NAMALWA (cell line): Measurements from ENCODE around the gene ROS1.

Experiments
- DNase-seq: peaks from one replicate; pipeline ENCODE4 v3.0.0-alpha.2; 2015; ENCODE audit warnings: low spot score

Gene ROS1

DNA sequence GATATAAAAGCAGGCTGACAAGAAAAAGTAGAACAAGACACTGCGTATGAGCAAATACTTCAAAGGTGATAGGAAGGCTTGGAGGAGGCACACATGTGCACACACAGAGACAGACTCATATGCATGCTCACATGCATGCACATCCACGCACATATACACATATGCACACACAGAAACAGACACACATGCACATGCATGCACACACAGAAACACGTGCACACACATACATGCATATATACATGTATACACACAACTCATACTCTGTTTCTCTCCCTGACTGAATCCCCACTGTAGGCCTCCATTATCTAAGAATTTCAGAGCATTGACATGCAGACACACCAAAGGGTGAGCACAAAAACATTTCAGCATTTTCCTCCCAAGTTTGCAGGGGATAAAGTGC is 116.7 kb downstream of the ROS1 start:
- no peak for DNase-seq

DNA sequence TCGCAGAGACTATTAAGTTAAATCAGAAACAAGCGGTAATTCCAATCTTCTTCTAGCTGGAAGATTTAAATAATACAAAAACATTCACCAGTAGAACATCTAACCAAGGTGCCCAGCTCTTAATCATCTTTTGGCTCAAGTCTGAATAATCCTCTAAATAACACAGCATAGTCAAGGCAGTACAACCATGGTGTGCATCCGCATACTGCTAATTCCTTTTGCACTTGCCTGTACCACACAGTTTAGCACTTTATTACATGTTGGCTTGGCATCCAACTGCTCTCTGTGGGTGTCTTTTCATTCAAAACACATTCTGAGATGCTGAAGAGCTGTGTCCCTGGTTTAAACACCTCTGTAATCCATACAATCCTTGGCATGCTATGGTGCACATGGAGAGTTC is 118.1 kb downstream of the ROS1 start:
- no peak for DNase-seq

DNA sequence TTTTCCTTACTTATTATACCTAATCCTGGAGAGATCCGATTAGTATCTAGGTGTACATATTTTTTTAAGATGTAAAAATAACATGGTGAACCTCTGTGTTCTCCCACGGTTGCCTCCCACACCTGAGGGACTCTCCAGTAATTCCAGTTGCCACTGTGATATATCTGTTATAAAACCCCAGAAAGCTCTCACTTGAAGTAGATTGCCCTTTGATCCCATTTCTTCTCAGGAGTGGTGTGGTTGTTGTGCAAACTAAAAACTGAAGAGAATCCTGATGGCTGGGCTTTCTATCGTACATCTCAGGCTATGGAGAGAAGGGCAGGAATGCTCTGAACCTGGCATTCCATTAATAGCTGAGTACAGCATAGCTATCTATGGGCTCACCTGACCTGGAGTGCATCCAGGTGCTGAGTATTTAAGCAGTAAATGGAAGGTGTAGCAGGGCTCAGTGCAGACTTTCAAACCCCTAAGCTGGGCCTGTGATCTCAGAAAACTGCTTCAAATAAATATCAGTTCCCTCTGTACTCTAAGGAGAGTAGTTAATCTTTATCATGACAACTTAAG is 119.4 kb downstream of the ROS1 start:
- no peak for DNase-seq

DNA sequence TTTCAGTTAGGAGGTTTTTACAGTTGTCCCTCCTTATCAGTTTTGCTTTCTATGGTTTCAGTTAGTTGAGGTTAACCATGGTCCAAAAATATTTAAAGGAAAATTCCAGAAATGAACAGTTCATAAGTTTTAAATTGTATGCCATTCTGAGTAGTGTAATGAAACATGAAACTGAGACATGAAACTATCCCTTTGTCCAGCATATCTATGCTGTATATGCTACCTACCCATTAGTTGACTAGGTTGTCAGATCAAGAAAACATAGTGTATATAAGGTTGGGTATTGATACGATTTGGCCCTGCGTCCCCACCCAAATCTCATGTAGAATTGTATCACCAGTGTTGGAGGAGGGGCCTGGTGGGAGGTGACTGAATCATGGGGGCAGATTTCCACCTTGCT is 121.3 kb downstream of the ROS1 start:
- no peak for DNase-seq

DNA sequence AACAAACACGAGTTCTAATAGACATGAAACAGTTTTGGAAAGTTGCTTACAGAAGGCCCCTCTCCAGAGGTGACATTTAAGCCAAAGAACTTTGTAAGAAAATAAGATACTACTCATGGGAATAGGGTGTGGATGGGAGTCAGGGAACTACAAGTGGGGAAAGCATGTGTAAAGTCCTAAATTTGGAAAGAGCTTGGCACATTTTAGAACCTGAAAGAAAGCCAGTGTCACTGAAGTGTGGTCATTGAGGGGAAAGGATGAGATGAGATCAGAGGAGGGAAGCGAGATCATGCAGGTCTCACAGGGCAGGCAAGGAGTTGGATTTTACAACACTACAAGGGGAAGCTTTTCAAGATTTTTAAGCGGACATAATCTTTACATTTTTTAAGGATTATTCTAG is 122.4 kb downstream of the ROS1 start:
- DNase-seq: no peak

DNA sequence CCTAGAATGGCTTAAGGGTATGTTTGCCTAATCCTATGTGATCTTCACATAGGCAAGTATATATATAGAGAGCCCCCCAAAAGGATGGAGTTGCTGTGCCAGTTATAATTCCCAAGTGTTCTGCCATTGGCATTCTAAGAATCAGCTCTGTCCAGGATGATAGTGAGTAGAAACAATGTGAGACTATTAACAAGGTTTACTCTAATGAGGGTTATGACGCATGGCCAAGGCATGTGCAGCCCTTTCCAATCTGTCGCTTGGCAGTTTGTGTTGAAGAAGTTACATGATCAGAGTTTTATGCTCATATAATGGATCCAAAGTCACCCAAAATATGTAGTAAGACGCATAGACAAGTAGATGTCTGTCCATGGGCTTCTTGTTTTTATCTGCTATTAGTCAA is 126.8 kb downstream of the ROS1 start:
- no peak for DNase-seq

DNA sequence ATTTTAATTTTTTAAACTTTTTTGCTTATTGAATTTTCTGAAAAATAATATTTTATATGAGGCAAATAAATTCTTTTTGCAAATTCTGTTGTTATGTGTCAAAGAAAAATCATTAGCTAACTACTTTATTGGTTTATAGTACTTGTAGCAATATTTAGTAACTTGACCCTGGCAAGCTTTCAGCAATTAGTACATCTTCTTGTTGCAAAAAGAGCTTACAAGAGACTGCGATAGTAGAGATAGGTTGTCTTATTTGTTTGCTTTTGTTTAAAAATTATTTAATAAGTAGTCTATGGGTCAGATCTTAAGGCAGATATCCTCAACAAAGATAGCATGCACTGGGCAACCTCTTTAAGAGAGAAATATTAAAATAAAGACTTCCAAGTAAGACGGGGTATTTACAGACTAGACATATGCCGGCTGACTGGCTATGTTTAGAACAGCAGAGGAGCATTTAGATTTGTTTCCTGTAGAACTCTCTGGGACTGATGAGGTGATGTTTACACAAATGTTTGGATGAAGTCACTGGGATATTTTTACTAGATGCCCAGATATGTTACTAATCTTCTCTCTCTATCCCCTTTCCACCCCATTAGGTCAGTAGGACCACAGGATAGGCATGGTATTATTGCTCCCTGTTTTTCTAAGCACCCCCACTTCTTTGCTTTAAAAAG is 135.4 kb downstream of the ROS1 start:
- DNase-seq: no peak

DNA sequence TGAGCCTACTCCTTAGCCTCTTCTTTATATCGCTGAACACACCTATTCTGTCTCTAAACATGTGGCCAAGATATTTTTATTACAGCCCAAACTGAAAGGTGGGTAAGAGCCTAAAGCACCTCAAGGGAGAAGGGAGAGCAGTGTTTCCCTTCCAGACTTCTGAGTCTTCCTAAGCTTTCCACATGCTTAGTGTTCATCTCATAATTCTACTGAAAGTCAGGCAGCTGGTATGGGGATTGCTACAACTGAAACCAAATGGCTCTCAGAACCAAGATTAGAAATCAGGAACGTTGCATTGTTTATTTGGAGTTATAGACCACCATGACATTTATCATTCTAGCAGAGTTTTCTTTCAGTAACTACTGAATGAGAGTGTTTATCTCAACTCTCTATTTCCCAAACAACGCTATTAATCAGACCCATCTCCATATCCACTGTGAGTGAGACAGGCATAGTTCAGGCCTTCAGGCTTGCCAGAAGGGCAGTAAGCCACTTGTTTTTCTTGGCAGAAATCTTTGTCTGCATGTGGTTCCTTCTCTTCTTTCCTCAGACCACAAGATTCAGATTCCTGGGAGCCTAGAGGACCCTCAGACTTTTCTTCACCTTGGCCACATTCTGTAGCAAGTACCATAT is 137.5 kb downstream of the ROS1 start:
- DNase-seq: no peak

DNA sequence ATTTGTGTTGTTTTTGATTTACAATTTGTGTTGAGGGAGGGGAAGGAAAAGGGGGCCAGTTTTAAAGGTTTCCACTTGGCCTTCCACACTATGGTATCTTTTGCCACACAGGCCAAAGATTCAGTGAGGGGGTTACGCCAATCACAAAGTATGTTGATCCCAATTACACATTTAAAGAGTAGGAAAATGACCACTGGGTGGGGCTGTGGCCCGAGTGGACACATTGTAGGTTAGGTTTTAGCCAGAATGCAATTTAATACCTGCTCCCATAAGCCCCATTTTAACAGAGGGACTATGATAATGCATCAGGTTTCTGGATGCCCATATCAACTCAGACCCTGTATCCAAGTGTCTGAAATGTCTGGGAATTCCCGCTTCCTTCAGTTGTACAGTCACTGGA is 144.8 kb downstream of the ROS1 start:
- DNase-seq: peak; percentile 10

DNA sequence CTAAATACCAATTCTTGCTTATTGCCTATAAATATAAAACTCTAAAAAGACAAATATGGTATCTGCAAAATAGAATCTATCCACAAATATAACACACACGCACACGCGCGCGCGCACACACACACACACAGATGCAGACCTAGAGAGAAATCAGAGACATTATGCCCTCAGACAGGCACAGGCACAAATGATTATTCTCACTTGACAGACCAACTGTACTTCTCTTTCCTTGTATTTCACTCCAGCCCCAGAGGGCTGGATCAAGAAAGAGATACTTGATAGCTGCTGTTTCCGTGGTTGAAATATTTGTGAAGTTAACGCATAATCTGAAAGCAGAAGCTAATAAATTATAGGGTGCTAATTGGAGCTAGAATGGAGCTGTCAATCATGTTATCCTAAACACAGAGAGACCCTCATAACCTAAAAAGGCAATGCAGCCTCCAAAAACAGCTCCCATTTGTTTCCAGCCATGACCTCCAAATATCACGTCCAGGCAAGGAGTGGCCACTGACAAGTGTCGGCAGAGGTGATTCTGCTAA is 148.9 kb downstream of the ROS1 start:
- DNase-seq: no peak

DNA sequence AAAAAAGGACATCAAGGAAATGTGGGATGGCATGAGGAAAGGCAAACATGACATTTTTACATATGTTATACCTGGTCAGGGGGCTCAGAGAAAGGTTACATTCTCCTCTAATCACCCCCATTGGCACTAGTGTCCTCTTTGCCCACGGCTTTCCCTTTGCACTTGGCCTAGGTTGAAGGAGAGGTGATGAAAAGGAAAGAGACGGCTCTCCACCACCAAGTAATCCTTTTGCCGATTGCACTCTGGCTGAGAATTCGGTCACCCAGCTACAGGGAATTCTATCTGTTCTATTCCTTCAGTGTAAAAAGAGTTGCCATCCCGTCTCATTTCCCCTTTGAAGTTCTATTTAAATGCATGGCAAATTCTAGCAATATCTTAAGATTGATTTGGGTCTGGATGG is 150.0 kb downstream of the ROS1 start:
- no peak for DNase-seq

DNA sequence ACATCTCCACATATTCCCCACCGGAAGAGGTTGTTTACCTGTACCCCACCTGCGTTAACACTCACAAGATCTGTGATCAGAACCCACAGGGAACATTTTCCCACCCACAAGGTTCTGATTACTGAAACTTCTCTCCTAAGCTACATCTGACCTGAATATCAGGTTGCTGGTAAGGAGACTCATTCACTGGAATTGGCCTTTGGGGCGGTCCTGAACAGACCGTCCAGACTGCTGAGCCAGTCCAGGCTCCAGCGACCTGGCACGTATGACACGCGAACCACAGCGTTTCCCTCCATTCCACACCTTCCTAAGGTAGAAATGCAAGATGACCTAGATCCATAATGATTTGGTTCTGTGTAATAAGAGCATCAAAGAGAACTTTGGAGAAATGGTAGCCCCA is 150.5 kb downstream of the ROS1 start:
- DNase-seq: no peak

DNA sequence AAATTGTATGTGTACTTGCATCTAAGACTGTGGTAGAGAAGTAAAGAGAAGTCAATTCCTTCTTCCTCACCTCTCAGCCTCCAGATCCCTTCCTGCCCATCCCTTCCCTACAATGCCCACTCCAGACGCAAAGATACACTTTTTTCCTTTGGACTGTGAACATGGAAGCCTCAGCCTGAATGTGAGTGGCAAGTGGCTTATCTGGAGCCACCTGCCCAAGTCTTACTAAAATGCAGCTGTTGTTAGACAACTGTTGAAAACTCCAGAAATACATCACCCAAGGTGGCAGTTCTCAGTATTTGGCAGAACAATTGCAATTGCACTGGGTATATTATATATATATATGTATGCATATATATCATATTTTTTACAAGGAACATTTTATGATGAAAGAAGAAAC is 152.9 kb downstream of the ROS1 start:
- DNase-seq: no peak

DNA sequence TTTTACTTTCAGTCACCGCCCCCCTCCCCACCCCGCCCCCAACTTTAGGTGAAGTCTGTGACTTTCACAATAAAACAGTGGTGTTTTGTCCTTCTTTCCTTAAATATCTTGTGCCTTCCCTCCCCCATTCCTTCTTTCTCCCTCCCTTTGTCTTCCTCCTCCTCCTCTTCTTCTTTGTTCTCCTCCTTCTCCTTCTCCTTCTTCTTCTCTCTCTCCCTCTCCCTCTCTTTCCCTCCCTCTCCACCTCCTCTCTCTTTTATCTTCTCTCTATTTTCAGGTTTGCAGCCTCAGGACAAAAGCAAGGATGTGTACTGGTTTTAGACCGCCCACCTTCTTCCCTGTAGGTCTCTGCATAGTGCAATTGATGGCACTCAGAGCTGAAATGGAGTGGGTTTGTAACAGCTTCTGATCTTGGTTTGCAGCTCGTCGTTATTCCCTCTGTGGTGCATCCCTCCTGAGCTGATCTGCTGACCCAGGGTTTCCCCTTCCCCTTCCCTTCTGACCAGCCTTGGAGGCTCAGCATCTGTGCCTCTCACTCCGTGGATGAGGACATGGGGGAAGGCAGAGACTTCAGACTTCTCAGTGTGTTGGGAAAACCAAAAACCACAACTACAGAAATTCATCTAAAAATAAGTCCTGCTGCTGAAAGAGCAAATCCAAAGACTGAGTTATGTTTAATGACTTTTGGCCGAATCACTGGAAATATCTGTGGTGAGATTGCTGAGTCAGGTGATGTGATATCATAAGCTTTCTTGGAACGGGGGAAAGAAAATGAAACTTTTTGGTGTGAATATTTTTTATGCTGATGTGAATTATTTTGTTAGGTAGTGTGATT is 153.5 kb downstream of the ROS1 start:
- DNase-seq: no peak

DNA sequence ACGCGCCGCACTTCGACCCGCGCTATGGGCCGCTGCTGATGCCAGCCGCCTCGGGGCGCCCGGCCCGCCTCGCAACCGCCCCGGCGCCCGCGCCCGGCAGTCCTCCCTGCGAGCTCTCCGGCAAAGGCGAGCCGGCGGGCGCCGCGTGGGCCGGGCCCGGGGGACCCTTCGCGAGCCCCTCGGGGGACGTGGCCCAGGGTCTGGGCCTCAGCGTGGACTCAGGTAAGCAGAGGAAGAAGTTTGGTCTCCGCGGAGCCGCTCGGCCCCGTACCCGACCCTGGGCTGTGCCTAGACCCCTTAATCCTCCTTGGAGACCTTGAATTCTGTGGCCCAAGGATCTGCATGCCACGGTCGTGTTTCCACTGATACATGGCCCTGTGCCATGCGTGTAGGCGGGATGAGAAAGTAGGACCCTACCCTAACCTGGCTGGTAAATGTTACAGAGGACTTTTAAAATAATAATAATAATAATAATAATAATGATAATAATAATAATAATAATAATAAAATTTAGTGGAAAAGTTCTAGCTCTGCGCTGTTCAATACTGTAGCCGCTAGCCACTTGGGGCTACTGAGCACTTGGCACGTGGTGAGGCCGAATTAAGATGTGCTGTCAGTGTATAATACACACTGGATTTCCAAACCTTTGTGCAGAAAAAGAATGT is 154.8 kb downstream of the ROS1 start:
- DNase-seq: no peak

DNA sequence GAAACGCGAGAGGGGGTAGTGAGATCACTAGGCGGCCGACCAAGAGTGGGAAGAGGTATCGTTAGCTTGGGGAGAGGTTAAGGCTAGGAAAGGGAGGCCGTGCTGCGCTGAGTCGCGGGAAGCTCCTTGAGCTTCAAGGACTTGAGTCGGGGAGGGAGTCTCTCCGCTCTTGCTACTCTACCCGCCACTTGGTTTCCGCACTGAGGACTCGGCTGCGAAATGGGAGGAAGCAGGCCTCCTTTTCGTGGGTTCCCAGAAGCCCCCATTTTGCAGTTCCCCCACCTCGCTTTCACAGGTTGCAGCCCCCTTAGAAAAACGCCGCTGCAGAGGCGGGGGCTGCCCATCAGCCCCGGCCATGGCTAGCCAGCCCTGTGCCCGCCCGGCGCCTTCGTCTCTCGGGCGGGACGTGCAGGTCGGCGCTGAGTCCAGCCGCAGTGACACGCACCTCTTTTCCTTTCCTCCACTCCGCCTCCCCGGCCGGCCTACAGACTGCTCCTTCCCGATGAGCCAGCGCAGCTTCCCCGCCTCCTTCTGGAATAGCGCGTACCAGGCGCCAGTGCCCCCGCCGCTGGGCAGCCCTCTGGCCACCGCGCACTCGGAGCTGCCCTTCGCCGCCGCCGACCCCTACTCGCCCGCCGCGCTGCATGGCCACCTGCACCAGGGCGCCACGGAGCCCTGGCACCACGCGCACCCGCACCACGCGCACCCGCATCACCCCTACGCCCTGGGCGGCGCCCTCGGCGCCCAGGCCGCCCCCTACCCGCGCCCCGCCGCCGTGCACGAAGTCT is 155.5 kb downstream of the ROS1 start:
- no peak for DNase-seq

DNA sequence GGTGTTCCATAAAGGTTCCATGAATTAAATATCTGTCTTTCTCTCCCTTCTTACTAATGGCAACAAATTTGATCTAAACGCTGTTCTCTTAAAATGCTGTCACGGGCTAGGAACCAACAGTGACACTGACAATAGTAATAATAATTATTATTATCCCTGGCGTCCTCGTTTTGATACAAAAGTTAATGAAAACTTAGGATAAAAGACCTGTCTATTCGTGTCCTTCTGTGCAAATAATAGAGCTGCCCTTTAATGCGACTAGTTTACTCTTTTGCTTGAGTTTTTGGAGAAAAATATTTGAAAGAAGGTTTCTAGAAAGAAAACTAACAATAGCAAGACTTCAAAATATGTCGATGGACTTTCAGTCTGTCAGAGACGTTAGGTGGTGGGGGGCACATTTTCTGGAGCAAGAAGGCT is 156.1 kb downstream of the ROS1 start:
- DNase-seq: no peak

DNA sequence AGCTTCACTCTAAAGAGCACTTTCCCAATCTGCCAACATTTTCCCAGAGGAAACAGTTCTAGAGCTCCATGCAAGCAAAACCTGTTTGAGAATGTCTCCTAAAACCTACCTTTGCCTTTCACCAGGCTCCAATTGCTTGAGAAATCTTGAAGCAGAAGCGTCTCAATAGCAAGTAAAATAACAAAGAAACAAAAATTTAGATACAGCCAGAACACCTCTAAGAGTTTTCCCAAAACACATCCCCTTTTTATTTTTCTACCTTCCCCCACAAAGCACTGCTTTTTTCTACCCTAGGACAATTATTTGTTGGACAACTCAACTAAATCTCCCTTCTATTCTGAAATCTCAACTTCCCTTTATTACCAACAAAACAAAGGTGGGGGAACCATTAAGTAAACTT is 156.8 kb downstream of the ROS1 start:
- no peak for DNase-seq

DNA sequence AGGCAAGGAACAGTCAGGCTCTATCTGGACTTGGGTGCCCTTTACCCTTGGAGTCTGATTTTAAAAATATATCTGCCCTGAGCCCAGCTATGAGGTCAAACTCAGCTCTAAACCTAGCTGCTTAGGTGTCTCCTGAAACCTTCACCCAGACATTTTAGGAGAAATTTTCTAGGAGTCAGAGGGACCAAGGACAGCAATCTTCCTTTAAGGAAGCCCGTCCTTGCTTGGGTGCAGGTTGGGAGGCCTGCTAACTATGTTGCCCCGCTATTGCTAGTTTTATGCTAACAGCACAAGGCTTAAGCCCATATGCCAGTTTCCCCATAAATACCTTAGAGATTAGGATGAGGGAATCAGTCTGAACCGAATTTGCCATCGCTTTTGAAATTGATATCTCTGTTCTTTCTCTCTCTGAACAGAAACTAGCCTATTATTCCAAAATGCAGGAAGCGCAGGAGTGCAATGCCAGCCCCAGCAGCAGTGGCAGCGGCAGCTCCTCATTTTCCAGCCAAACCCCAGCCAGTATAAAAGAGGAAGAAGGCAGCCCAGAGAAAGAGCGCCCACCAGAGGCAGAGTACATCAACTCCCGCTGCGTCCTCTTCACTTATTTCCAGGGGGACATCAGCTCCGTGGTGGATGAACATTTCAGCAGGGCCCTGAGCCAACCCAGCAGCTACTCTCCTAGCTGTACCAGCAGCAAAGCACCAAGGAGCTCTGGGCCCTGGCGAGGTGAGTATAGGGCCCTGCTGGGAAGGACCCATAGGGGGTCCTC is 157.8 kb downstream of the ROS1 start:
- DNase-seq: no peak

DNA sequence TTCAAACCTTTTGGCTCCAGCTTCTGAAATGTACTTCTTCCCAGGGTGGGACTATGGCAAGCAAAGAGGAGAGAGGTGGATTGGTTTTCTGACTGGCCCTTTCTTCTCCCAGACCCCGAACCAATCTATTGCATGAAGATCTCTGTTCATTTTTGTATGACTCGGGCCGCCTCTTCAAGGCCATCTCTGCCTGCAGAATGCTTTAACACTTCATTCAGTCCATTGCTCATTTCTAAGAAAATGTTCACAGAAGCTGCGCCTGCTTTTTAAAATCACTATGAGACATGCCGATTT is 158.7 kb downstream of the ROS1 start:
- no peak for DNase-seq
